GM19452 (cell line): Measurements from ENCODE around the gene TBX21.
"Not testable (repeated sequence)": the region's sequence is repeated elsewhere in the genome, so short reads cannot be mapped to it uniquely, and the experiment has no call there.

Source experiments
- ATAC-seq: cut with Tn5 transposase; IDR thresholded peaks from one replicate; pipeline ENCODE4 v1.9.1; 2021; ENCODE audit not compliant: unreplicated experiment

The TBX21 gene

DNA sequence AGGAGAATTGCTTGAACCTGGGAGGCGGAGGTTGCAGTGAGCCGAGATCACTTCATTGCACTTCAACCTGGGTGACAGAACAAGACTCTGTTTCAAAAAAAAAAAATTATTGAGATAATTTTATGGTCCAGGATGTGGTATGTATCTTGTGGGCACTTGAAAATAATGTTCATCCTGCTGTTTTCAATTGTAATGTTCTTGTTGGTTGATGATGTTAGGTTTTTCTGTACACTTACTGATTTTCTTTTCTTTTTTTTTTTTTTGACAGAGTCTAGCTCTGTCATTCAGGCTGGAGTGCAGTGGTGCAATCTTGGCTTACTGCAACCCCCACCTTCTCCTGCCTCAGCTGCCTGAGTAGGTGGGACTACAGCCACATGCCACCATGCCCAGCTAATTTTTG is 29.7 kb downstream of the TBX21 start:
- no peak for ATAC-seq

DNA sequence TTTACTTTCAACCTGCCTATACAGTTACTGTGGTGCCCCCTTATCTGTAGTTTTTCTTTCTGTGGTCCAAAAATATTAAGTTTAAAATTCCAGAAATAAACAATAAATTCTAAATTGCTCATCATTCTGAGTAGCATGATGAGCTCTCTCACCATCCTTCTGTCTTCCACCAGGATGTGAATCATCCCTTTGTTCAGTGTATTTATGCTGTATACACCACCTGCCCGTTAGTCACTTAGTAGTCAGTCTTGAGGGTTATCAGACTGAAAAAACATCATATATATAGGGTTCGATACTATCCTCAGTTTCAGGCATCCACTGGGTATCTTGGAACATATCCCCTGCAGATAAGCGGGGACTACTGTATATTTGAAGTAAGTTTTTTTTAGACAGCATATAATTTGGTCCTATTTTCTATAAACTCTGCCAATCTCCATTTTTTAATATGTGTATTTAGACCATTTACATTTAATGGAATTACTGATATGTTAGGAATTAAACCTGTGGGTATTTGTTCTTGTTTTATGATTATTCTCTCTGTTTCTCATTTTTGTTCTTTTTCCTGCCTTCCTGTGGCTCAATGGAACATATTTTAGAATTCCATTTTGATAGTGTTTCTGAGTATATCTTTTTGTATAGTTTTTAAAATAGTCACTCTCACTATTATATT is 31.0 kb downstream of the TBX21 start:
- no peak for ATAC-seq

DNA sequence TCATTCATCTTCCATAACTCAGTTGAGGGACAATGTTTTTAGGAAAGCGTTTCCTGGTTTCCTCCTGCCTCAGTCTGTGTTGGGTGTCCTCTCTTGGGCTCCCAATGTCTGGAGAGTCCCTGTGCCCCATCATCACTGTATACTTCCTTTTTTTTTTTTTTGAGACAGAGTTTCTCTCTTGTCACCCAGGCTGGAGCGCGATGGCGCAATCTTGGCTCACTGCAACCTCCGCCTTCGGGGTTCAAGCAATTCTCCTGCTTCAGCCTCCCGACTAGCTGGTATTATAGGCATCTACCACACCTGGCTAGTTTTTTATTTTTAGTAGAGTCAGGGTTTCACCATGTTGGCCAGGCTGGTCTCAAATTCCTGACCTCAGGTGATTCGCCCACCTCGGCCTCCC is 40.6 kb downstream of the TBX21 start:
- not testable (repeated sequence) for ATAC-seq

DNA sequence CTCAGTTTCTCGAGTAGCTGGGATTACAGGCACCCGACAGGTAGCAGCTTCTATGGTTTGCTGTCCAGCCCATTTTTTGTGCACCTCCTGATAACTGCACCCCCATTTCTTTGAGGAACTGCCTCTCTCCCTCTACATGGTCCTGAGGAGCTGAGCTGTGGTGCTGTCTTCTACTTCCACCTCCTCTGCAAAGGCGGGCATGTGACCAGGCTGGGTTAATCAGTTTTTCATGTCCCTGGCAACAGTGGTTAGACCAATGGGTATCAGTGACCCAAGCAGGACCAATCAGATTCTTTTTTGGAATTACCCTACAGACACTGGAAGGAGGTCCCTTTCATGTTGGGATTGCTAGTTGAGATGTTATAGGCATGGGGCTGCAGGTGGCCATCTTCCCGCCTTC is 41.3 kb downstream of the TBX21 start:
- no peak for ATAC-seq

DNA sequence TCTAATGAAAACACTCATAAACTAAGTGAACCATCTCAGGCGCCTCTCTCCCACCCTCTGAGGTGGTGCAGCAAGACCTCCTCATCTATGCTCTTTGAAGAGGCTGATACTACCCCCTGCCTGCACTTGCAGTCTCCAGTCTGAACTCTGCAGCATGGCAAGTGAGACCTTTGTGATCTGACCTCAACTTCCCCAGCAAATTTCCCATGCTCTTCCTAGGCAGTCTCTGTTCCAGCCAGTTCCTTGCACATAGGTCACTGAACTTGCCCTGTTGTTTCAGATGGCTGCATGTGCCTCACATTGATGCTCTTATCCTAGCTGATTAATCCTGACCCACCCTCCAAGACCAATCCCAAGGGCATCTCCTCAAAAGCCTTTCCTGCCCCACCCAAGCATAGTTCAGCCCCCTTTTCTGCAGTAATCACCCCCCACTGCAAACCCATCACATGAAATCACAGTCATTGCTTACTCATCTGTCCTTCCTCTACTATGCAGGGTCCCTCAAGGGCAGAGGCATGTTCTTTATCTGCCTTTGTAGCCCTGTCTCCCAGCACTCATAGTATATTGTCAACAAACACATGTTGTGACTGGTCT is 42.0 kb downstream of the TBX21 start:
- no peak for ATAC-seq

DNA sequence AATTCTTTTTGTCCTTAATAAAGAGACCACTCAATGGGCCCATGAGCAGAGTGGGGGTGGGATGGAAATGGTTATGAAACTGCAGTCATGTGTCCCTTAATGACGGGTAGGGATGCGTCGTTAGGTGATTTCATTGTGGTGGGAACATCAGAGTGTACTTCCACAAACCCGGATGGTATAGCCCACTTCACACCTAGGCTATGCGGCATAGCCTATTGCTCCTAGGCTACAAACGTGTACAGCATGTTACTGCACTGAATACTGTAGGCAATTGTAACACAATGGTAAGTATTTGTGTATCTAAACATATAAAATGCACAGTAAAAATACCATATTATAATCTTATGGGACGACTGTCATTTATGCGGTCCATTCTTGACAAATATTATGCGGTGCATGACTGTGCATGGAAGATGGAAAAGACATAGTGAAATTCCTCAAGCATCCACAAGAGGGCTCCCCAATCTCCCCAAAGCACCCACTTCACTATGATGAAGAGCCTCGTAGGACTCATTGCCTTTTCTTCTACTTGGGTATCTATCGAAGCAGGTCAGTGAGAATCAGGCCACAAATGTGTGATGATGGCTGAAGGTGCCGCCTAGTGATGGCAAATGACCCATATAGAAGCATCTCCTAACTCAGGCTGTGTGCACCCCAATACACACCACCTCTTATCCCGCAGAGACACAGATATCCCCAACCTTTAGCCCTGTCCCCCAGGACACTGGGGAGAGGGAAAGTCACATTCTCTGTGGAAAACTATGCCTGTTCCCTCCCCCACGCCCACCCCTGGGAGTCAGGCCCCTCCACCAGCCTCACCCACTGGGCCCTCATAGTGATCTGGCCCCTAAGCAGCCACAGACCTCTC is 43.5 kb downstream of the TBX21 start:
- no peak for ATAC-seq

DNA sequence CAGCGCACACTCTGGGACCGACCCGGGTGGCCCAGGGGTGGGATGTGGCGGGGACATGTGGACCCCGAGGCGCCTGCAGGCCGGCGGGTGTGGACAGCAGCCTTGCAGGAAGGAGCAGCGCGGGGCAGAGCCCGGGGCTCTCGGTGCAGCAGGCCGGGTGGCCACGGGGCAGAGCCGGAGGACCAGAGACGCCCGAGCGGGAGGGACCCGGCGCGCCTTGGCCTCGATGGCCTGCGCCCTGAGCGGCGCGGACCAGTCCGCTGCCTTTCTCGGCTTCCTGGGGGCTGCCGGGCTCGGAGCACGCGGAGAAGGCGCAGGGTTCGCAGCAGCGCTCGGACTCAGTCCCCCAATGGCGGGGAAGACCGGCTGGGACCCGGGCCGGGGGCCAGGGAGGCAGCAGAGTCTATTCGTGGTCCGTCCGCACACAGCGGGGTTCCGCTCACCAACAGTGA is 45.2 kb downstream of the TBX21 start:
- no peak for ATAC-seq

DNA sequence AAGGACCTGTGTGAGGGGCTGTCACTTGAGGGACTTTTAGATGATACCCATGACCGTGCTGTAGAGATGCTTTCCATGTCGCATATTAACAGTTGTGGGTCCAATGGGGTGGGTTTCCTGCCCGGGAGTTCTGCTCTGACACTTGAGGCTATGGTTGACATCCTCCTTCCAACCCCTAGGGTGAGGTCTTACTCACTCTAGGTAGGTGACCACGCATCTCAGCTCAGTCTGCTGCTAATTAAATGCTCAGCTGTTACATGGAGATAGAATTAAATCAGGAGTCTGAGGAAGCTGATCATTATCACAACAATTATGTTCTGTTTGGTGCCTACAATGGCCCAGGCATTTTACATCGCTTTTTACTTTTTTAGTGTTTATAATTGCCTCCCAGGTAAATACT is 48.4 kb downstream of the TBX21 start:
- ATAC-seq: no peak

DNA sequence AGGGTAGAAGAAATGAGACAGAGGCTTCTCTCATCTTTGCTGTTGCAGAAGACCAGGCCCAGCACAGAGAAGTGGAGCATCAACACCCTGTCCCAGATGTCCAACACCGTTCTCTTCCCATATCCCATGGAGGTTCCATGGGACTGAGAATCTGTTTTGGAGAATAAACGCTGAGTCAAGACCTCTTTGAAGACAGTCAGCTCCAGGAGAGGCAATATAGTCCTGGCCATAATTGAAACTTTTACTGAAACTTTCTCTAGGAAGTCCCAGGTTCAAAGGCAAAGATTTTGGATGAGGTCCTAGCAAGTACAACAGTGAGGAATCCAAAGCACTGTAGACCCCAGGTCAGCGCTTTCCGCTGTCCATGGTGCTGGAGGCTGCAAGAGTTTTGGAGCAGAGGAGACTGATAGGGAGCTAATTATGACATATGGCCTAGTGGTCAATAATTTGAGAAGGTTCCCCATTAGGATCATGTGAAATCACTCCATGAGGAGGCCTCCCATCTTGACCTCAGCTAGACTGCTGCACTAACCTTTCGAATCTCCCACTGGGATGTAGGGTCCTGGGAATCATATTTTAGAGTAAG is 52.6 kb downstream of the TBX21 start:
- ATAC-seq: no peak

DNA sequence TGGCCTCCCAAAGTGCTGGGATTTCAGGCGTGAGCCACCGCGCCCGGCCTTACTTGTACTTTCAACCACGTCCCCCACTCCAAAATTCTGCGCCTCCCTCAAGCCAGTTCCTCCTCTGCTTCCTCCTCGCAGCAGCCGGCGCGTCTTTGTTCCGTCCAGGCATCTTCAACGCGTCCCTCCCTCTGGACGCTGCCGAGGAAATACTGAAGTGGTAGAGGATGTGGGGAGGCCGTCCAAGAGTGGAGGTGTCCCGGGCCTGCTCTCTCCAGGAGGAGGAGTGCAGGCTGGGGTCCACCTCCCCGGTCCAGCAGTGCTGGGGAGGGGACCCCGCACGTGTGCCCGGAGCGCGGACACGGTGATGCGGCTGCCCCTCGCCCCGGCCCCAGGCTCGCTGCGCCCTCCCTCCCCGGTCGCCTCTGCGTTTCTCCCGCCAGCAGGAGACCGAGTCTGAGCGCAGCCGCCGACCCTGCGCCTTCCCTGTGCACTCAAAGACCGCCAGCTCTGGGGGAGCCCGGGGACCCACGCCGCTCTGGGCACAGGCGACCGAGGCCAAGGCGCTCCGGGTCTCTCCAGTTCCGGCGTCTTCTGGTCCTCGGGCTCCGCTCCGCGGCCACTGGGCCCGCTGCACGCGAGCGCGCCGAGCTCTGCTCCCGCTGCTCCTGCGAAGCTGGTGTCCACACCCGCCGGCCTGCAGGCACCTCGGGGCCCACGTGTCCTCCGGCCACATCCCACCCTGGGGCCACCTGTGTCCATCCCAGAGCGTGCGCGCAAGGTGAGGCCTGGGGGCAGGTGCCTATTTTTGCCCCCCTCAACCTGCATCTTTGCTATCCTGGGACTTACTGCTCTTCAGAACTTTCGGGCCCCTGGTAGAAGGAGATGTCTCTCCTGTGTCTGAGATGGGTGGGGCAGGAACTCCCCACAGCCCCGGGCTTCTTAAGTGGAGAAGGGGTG is 56.9 kb downstream of the TBX21 start:
- no peak for ATAC-seq

DNA sequence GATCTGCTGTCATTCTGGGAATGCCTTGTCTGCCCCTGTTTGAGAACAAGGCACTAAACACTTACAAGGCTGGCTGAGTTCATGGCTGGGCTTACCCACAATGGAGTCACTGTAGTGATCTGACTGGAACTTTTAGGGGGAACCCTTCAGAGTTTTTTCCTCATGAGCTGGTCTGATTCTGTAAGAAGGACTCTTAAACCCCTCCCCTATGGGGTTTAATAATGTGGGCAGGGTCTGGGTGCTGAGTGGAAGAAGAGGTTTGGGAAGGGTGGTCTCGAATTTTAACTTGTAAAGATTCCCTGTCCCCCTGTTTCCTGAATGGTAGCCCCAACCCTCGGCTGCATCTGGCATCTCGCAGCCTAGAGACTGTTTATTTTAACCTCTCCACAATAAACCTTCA is 58.0 kb downstream of the TBX21 start:
- ATAC-seq: no peak

DNA sequence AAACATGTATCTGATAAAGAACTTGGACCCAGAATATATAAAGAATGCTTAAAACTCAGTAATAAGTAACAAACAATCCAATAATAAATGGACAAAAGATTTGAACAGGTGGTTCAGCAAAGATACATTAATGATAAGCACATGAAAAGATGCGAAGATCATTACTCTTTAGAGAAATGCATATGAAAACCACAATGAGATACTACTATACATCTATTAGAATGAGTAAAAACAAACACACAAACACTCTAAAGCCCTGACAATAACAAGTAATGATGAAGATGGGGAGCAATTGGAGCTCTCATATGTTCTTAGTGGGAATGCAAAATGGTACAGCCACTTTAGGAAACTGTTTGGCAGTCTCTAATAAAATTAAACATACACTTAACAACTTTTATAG is 59.4 kb downstream of the TBX21 start:
- no peak for ATAC-seq

DNA sequence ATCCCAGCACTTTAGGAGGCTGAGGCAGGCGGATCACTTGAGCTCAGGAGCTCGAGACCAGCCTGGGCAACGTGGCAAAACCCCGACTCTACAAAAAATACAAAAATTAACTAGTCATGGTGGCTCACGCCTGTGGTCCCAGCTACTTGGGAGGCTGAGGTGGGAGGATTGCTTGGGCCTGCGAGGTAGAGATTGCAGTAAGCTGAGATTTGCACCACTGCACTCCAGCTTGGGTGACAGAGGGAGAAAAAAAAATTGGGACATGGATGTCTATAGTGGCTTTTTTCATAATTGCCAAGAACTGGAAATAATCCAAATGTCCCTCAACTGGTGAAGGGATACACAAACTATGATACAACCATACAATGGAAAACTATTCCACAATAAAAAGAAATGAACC is 59.9 kb downstream of the TBX21 start:
- no peak for ATAC-seq
